ENCODE measurements around the gene XIRP1.

DNA sequence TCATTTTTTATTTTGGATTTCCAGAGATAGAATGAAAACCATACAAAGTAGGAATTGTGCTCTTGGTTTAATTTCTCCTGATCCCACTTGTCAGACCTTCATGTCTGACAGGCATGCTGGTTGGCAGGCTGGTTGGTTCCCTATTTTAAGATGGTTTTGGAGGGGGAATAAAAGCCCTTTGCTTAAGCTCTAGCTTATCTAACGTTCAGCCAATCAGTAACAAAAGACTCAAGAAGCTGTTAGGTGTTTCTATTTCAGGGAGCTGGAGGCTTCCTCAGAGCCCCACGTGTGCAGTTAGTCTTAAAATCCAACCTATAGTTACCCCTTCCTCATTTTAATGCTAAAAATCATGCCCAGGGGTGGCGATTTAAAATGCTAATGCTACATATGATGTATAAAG is 40.5 kb upstream of the XIRP1 start:
- TF ChIP-seq, protein P1, sequence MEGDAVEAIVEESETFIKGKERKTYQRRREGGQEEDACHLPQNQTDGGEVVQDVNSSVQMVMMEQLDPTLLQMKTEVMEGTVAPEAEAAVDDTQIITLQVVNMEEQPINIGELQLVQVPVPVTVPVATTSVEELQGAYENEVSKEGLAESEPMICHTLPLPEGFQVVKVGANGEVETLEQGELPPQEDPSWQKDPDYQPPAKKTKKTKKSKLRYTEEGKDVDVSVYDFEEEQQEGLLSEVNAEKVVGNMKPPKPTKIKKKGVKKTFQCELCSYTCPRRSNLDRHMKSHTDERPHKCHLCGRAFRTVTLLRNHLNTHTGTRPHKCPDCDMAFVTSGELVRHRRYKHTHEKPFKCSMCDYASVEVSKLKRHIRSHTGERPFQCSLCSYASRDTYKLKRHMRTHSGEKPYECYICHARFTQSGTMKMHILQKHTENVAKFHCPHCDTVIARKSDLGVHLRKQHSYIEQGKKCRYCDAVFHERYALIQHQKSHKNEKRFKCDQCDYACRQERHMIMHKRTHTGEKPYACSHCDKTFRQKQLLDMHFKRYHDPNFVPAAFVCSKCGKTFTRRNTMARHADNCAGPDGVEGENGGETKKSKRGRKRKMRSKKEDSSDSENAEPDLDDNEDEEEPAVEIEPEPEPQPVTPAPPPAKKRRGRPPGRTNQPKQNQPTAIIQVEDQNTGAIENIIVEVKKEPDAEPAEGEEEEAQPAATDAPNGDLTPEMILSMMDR (IDR thresholded peaks at IDR 0.05), result no peak
- TF ChIP-seq POLR2A (IDR thresholded peaks at IDR 0.05), result no peak

Data from gastroesophageal sphincter (tissue), 3 donors.